H1 (cell line): ENCODE measurements around the gene KCNH6. TPM values are rescaled to one million over a fixed set of nuclear protein-coding genes. Genes with fewer than 3 reads are reported as not detected.

Source experiments
- CTCF ChIA-PET: fragments of 300-600 bp; sonication (Branson Sonifier 250); formaldehyde crosslinking; loops from one replicate; lab custom pipeline; 2021; ENCODE audit not compliant: partially characterized antibody; lab: Charles Lee
- POLR2A ChIA-PET: fragments of 300-600 bp; sonication (Branson Sonifier 250); formaldehyde crosslinking; loops from one replicate; lab custom pipeline; 2021; ENCODE audit warnings: inconsistent platforms; ENCODE audit not compliant: partially characterized antibody; lab: Charles Lee
- DNase-seq, 2 experiments: peaks; one replicate each; pipeline versions ENCODE4 v3.0.0 to v3.0.0-alpha.2; 2010 to 2022; ENCODE audit warnings: low spot score in 2 of 2, low read depth in 1 of 2, mixed read lengths in 1 of 2
- FAIRE-seq: peaks from 2 replicates; lab custom pipeline; 2011; peaks lifted over from hg19 to GRCh38; lab: Jason Lieb, UNC
- H2AFZ ChIP-seq: 2 replicates; pipeline ENCODE4 v1.8.1; 2012; ENCODE audit warnings: low read length, inconsistent platforms
- H2AK5ac ChIP-seq: 2 replicates; pipeline ENCODE4 v1.6.1; 2013; ENCODE audit warnings: low read depth, low read length
- H2BK120ac ChIP-seq: replicated peaks from 2 replicates; pipeline ENCODE3; 2013; ENCODE audit warnings: low read depth, low read length, inconsistent platforms
- H2BK12ac ChIP-seq: 2 replicates; pipeline ENCODE4 v1.6.1; 2013; ENCODE audit warnings: low read depth, low read length
- H2BK15ac ChIP-seq: 2 replicates; pipeline ENCODE4 v1.6.1; 2013; ENCODE audit warnings: low read length
- H2BK20ac ChIP-seq: 2 replicates; pipeline ENCODE4 v1.6.1; 2013; ENCODE audit warnings: low read length
- H2BK5ac ChIP-seq: 2 replicates; pipeline ENCODE4 v1.6.1; 2013; ENCODE audit warnings: low read depth, low read length
- H3K14ac ChIP-seq: 2 replicates; pipeline ENCODE4 v1.6.1; 2013; ENCODE audit warnings: inconsistent platforms; ENCODE audit not compliant: insufficient read length
- H3K18ac ChIP-seq: 2 replicates; pipeline ENCODE4 v1.6.1; 2013; ENCODE audit warnings: low read length; ENCODE audit errors: extremely low read depth
- H3K23ac ChIP-seq: 2 replicates; pipeline ENCODE4 v1.6.1; 2013; ENCODE audit warnings: inconsistent platforms; ENCODE audit not compliant: insufficient read length
- H3K23me2 ChIP-seq: 2 replicates; pipeline ENCODE4 v1.6.1; 2013; ENCODE audit warnings: low read depth, low read length
- H3K27ac ChIP-seq: 2 replicates; pipeline ENCODE4 v1.6.1; 2011; ENCODE audit warnings: low read depth, low read length, inconsistent platforms
- H3K27me3 ChIP-seq, 4 experiments: replicated peaks in 1 of 4; 1 replicate in 1 of 4; 2 replicates in 3 of 4; pipeline versions ENCODE4 v1.6.1 to v1.8.1; 2011 to 2013; ENCODE audit warnings: low read length in 3 of 4, mild to moderate bottlenecking in 3 of 4, inconsistent platforms in 2 of 4, mixed read lengths in 2 of 4, moderate library complexity in 1 of 4; ENCODE audit not compliant: control insufficient read depth in 3 of 4, insufficient read depth in 3 of 4; ENCODE audit errors: extremely low read depth in 1 of 4
- H3K36me3 ChIP-seq, 4 experiments: 2 replicates each; pipeline versions ENCODE4 v1.6.1 to v1.8.1; 2011 to 2013; ENCODE audit warnings: mild to moderate bottlenecking in 4 of 4, low read length in 3 of 4, moderate library complexity in 2 of 4, control low read depth in 1 of 4, inconsistent platforms in 1 of 4; ENCODE audit not compliant: insufficient read depth in 4 of 4, control insufficient read depth in 2 of 4
- H3K4ac ChIP-seq: replicated peaks from 2 replicates; pipeline ENCODE3; 2013; ENCODE audit warnings: low read length, low read depth, mixed read lengths, inconsistent platforms; ENCODE audit not compliant: insufficient read length
- H3K4me1 ChIP-seq, 4 experiments: replicated peaks in 1 of 4; 1 replicate in 1 of 4; 2 replicates in 3 of 4; pipeline versions ENCODE4 v1.6.1 to v1.8.1; 2011 to 2013; ENCODE audit warnings: low read length in 3 of 4, inconsistent platforms in 2 of 4, mixed read lengths in 1 of 4; ENCODE audit not compliant: insufficient read depth in 4 of 4, control insufficient read depth in 3 of 4
- H3K4me2 ChIP-seq, 2 experiments: 2 replicates each; pipeline versions ENCODE4 v1.6.1 to v1.8.1; 2011 to 2013; ENCODE audit warnings: low read depth in 2 of 2, low read length in 2 of 2, control low read depth in 1 of 2, inconsistent platforms in 1 of 2, mild to moderate bottlenecking in 1 of 2; ENCODE audit not compliant: insufficient read depth in 1 of 2
- H3K4me3 ChIP-seq, 4 experiments: fragments of 200-600, 300-600 bp in 1 of 4; sonication (generic), shearing (Covaris generic), sonication (Bioruptor Twin) in 1 of 4; 2 replicates each; pipeline versions ENCODE4 v1.5.1 to v1.8.1; 2011 to 2016; ENCODE audit warnings: low read length in 4 of 4, low read depth in 3 of 4, control low read depth in 2 of 4, inconsistent platforms in 2 of 4, mild to moderate bottlenecking in 2 of 4, mixed read lengths in 1 of 4, moderate library complexity in 1 of 4; ENCODE audit not compliant: insufficient read depth in 2 of 4; ENCODE audit errors: extremely low read depth in 1 of 4
- H3K56ac ChIP-seq: replicated peaks from 2 replicates; pipeline ENCODE3; 2013; ENCODE audit warnings: low read depth, mild to moderate bottlenecking, mixed read lengths, low read length, inconsistent platforms; ENCODE audit not compliant: insufficient read length
- H3K79me1 ChIP-seq: 2 replicates; pipeline ENCODE4 v1.6.1; 2013; ENCODE audit warnings: low read depth, low read length, control low read depth
- H3K79me2 ChIP-seq, 2 experiments: 2 replicates each; pipeline versions ENCODE4 v1.6.1 to v1.8.1; 2012 to 2013; ENCODE audit warnings: low read length in 2 of 2, mild to moderate bottlenecking in 2 of 2, inconsistent platforms in 1 of 2; ENCODE audit not compliant: insufficient read depth in 2 of 2, control insufficient read depth in 1 of 2
- H3K9ac ChIP-seq, 4 experiments: replicated peaks in 1 of 4; 1 replicate in 1 of 4; 2 replicates in 3 of 4; pipeline versions ENCODE4 v1.6.1 to v1.8.1; 2011 to 2013; ENCODE audit warnings: low read depth in 3 of 4, low read length in 3 of 4, control low read depth in 2 of 4, mild to moderate bottlenecking in 2 of 4, moderate library complexity in 2 of 4, inconsistent platforms in 1 of 4; ENCODE audit errors: extremely low read depth in 1 of 4
- H3K9me3 ChIP-seq, 2 experiments: 2 replicates each; pipeline versions ENCODE4 v1.6.1 to v1.8.1; 2012 to 2013; ENCODE audit warnings: mild to moderate bottlenecking in 2 of 2, moderate library complexity in 2 of 2, control low read depth in 1 of 2, inconsistent platforms in 1 of 2, low read depth in 1 of 2, low read length in 1 of 2, mixed read lengths in 1 of 2; ENCODE audit not compliant: insufficient read depth in 2 of 2
- H4K20me1 ChIP-seq, 2 experiments: replicated peaks in 1 of 2; 2 replicates each; pipeline versions ENCODE3 to v1.8.1; 2011 to 2013; ENCODE audit warnings: inconsistent platforms in 2 of 2, low read length in 2 of 2, mild to moderate bottlenecking in 1 of 2; ENCODE audit not compliant: insufficient read depth in 2 of 2, control insufficient read depth in 1 of 2
- H4K5ac ChIP-seq: 2 replicates; pipeline ENCODE4 v1.6.1; 2013; ENCODE audit warnings: low read length, low read depth, mixed read lengths, inconsistent platforms; ENCODE audit not compliant: insufficient read length
- H4K8ac ChIP-seq: 2 replicates; pipeline ENCODE4 v1.8.0; 2013; ENCODE audit warnings: mild to moderate bottlenecking, moderate library complexity, low read length, inconsistent platforms; ENCODE audit not compliant: insufficient read depth; ENCODE audit errors: extremely low read depth
- H4K91ac ChIP-seq: replicated peaks from 2 replicates; pipeline ENCODE3; 2013; ENCODE audit warnings: low read length, mixed read lengths, inconsistent platforms; ENCODE audit not compliant: insufficient read length
- CBX5 ChIP-seq: fragments of 300-800, 300-1000 bp; sonication (generic); IDR thresholded peaks from 2 replicates; pipeline ENCODE4 v1.7.1; 2016; ENCODE audit warnings: antibody characterized with exemption, low read length, low read depth
- EZH2 ChIP-seq: fragments of 200-600 bp; sonication (generic); IDR thresholded peaks from 2 replicates; pipeline ENCODE4 v1.7.1; 2012; ENCODE audit warnings: low read depth, mild to moderate bottlenecking, moderate library complexity, low read length, inconsistent platforms; ENCODE audit not compliant: severe bottlenecking
- JUND ChIP-seq: IDR thresholded peaks from 2 replicates; pipeline ENCODE4 v1.6.1; 2011; ENCODE audit warnings: mild to moderate bottlenecking, improper control_type of control experiment, low read length
- KDM5A ChIP-seq: fragments of 200-600 bp; IDR thresholded peaks from 2 replicates; pipeline ENCODE4 v1.7.1; 2012; ENCODE audit warnings: mild to moderate bottlenecking, low read length, inconsistent platforms, mixed read lengths
- NRF1 ChIP-seq: IDR thresholded peaks from 2 replicates; pipeline ENCODE4 v1.6.1; 2011; ENCODE audit warnings: mild to moderate bottlenecking, low read depth, low read length, improper control_type of control experiment
- PHF8 ChIP-seq: fragments of 200-600 bp; sonication (generic); conservative IDR thresholded peaks from 2 replicates; pipeline ENCODE4 v1.7.1; 2012; ENCODE audit warnings: low read depth, mild to moderate bottlenecking, inconsistent platforms, low read length, moderate library complexity
- POLR2A ChIP-seq, 2 experiments: IDR thresholded peaks; 1 replicate in 1 of 2; 2 replicates in 1 of 2; pipeline ENCODE4 v1.6.1; 2011; ENCODE audit warnings: low read depth in 2 of 2, low read length in 2 of 2, mild to moderate bottlenecking in 2 of 2; ENCODE audit errors: control extremely low read depth in 1 of 2
- SIRT6 ChIP-seq: IDR thresholded peaks from one replicate; pipeline ENCODE4 v1.7.1; 2012; ENCODE audit warnings: low read length, inconsistent platforms
- SRF ChIP-seq: IDR thresholded peaks from 2 replicates; pipeline ENCODE4 v1.6.1; 2011; ENCODE audit warnings: mild to moderate bottlenecking, low read depth, low read length, moderate library complexity
- SUZ12 ChIP-seq: fragments of 200-600 bp; sonication (generic); IDR thresholded peaks from 2 replicates; pipeline ENCODE4 v1.6.1; 2012; ENCODE audit warnings: mild to moderate bottlenecking, inconsistent platforms, low read length, moderate library complexity, mixed read lengths
- WGBS, 2 experiments: shearing (Covaris generic) in 1 of 2; methylation state at CpG; one replicate each; pipeline versions ENCODE4 v1.1.6 to v1.1.7; 2013 to 2015; ENCODE audit warnings: low lambda C conversion rate in 2 of 2, mixed read lengths in 2 of 2, inconsistent platforms in 1 of 2, low coverage in 1 of 2, missing lambda C conversion rate in 1 of 2; ENCODE audit not compliant: insufficient replicate concordance in 2 of 2, insufficient coverage in 1 of 2, insufficient read length in 1 of 2; ENCODE audit errors: extremely low coverage in 1 of 2, missing lambda C conversion rate in 1 of 2; 5-methylcytosine and 5-hydroxymethylcytosine counted together
- polyA plus RNA-seq, 7 experiments: library from polyadenylated mRNA; depleted of rRNA in 3 of 7; stranded (reverse) in 5 of 7; unstranded in 2 of 7; fragments of >200 nt in 5 of 7; fragments of 200-250 nt in 2 of 7; gene quantifications; 1 replicate in 5 of 7; 2 replicates in 1 of 7; 4 replicates in 1 of 7; pipeline versions ENCODE4 v1.2.1 to v1.2.3, GENCODE V29; 2011 to 2013; ENCODE audit warnings: missing spikeins in 2 of 7, mixed read lengths in 2 of 7
- total RNA-seq: library from RNA; stranded (reverse); fragmentation: NEBNext Ultra II Directional; extraction: Animal tissue kit (Norgen Biotek cat#: 25700); gene quantifications from 2 replicates; pipeline ENCODE4 v1.2.1, GENCODE V29; 2021
- TF ChIP-seq, protein P1 (sequence below): IDR thresholded peaks from 2 replicates; pipeline ENCODE4 v1.6.1; 2012; ENCODE audit warnings: inconsistent platforms

KCNH6 gene
- total and polyA plus RNA-seq, 2 of the 8 experiments (the other 6 are each of a cell fraction or from before 2014, with no cell fraction given), result 1.8 to 3.6 TPM

DNA sequence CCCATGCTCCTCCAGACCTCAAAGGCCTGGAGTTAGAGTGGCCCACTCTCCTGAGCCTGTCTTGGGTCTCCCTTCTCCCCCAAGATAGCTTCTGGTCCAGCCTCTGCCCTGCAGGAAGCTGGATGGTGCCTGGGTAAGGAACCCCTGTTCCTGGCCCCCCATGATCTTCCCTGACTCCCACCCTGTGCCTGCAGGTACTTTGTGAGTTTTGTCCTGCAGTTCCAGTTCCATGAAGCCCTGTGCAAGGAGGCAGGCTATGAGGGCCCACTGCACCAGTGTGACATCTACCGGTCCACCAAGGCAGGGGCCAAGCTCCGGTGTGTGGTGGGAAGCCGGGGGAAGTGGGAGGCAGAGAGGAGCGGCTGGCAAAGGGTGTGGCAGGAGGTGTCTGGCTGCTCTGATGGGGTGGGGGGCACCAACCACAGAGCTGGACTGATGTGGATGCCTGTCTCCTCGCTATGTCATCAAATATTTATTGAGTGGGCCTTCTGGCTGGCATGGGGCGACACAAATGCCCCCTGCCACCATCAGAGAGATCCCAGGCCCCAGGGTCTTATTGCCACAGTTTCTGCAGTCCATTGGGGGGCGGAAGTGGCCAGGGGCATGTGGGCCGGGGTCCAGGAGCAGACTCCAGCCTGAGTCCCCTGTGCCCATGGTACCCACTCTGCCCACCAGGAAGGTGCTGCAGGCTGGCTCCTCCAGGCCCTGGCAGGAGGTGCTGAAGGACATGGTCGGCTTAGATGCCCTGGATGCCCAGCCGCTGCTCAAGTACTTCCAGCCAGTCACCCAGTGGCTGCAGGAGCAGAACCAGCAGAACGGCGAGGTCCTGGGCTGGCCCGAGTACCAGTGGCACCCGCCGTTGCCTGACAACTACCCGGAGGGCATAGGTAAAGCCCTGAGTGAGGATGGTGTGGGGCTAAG lies 39.2 kb upstream of the KCNH6 start:
- FAIRE-seq, result no peak
- TF ChIP-seq, protein P1, sequence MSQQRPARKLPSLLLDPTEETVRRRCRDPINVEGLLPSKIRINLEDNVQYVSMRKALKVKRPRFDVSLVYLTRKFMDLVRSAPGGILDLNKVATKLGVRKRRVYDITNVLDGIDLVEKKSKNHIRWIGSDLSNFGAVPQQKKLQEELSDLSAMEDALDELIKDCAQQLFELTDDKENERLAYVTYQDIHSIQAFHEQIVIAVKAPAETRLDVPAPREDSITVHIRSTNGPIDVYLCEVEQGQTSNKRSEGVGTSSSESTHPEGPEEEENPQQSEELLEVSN, result no peak
- TF ChIP-seq KDM5A (no peak), SUZ12 (no peak), JUND (no peak), SRF (no peak), CBX5 (no peak), EZH2 (no peak), PHF8 (no peak), NRF1 (no peak), SIRT6 (no peak), POLR2A (IDR thresholded peaks at IDR 0.05; ENCODE audit: control extremely low read depth in 1 of 2, low read depth in 2 of 2, low read length in 2 of 2) (no peak)

More for the DNA sequence above, 39.2 kb upstream of the KCNH6 start:
- CTCF ChIA-PET, result interaction anchor here (0.7 to 27.9 kb wide), 3 partner anchors 35 to 384 kb away, joined by 3 to 758 read pairs (median 3); partner anchors contain the start of gene CYB561
- Histone ChIP-seq H2BK20ac (0 out of 2 replicates have a peak overlapping the region, but pooled peaks have one; percentile 32), H3K27ac (no peak overlapping the region), H2AFZ (no peak overlapping the region), H3K4ac (no peak overlapping the region), H2AK5ac (no peak overlapping the region), H4K8ac (peak overlapping the region; percentile 28), H3K9me3 (no peaks in the 10 kb centered on the region), H3K79me1 (no peaks in the 10 kb centered on the region), H2BK12ac (no peak overlapping the region), H3K9ac (no peak overlapping the region), H3K4me2 (no peak overlapping the region), H4K91ac (no peak overlapping the region), H3K23ac (no peak overlapping the region), H3K23me2 (no peaks in the 10 kb centered on the region), H2BK120ac (no peak overlapping the region), H3K56ac (no peak overlapping the region), H3K4me3 (no peak overlapping the region), H2BK5ac (no peak overlapping the region), H3K4me1 (peaks cover 0 to under 1% (median 0%) of the 10 kb centered on the region in 4 experiments; a peak in 2 of 7 replicates), H3K79me2 (no peaks in the 10 kb centered on the region), H2BK15ac (no peak overlapping the region; the same call in 1 of the 2 replicates), H3K27me3 (no peaks in the 10 kb centered on the region), H3K14ac (no peak overlapping the region), H4K5ac (no peak overlapping the region), H3K36me3 (no peaks in the 10 kb centered on the region), H3K18ac (no peak overlapping the region), H4K20me1 (no peaks in the 10 kb centered on the region)
- POLR2A ChIA-PET, result interaction anchor here (1.4 kb wide), 1 partner anchor 37 kb away, joined by 4 read pairs; no protein-coding TSS in a partner anchor
- DNase-seq, result no peak
- 85% methylated on average over 11 of the region's 16 CpGs; no CpG with 5 or more reads in 1 of the 2 experiments for WGBS, 2 experiments
